Adrenal gland (tissue), 12 donors: ENCODE data around the gene IFT88. TPM values are rescaled to one million over a fixed set of nuclear protein-coding genes. Genes with fewer than 3 reads are reported as not detected.

Experiments
- DNase-seq, 7 donors: peaks; one replicate each; pipeline ENCODE4 v3.0.0-alpha.2; 2019 to 2020
- H3K27ac ChIP-seq, 5 donors: fragments of 200-600 bp; sonication (generic) in 4 of 5; 1 replicate in 3 of 5; 2 replicates in 2 of 5; pipeline versions ENCODE4 v1.5.1 to v1.8.0; 2016 to 2020; ENCODE audit warnings: mild to moderate bottlenecking in 1 of 5
- H3K27me3 ChIP-seq: fragments of 200-600 bp; 2 replicates; pipeline ENCODE4 v1.8.0; 2021
- H3K36me3 ChIP-seq, 2 donors: fragments of 200-600 bp; replicated peaks in 1 of 2; 1 replicate in 1 of 2; 2 replicates in 1 of 2; pipeline versions ENCODE4 v1.5.1 to v1.8.0; 2018 to 2022
- H3K4me1 ChIP-seq, 2 donors: fragments of 200-600 bp; replicated peaks in 1 of 2; 1 replicate in 1 of 2; 2 replicates in 1 of 2; pipeline versions ENCODE4 v1.5.1 to v1.8.0; 2018 to 2021
- H3K4me3 ChIP-seq, 4 donors: fragments of 200-600 bp; sonication (generic) in 3 of 4; one replicate each; pipeline ENCODE4 v1.5.1; 2016 to 2018
- H3K9me3 ChIP-seq, 3 donors: fragments of 200-600 bp; sonication (generic) in 1 of 3; replicated peaks in 1 of 3; 1 replicate in 2 of 3; 2 replicates in 1 of 3; pipeline versions ENCODE4 v1.5.1 to v1.8.0; 2016 to 2021
- POLR2A ChIP-seq, 2 donors: fragments of 450-650 bp; IDR thresholded peaks; one replicate each; pipeline ENCODE4 v1.6.1; 2017; ENCODE audit warnings: antibody characterized with exemption in 2 of 2, mild to moderate bottlenecking in 2 of 2, moderate library complexity in 1 of 2
- WGBS, 4 donors: extraction: QIAGEN DNeasy Blood & Tissue Kit in 2 of 4; methylation state at CpG; one replicate each; pipeline versions ENCODE4 v1.1.5 to v1.1.7; 2013 to 2017; 5-methylcytosine and 5-hydroxymethylcytosine counted together
- intact Hi-C, 2 donors: fragments of 100-400 bp; cut with DNase I; formaldehyde crosslinking; loops; one replicate each; pipeline versions ENCODE4 v1.14.1 to v1.15.0; 2022 to 2023
- polyA plus RNA-seq, 3 donors: library from polyadenylated mRNA; stranded (reverse); fragments of 200-250 nt in 2 of 3; fragments of 350-450 nt in 1 of 3; fragmentation: Illumina TruSeq in 1 of 3; extraction: RNeasy Lipid Tissue Mini Kit (QIAGEN cat#74804) in 1 of 3; gene quantifications; one replicate each; pipeline ENCODE4 v1.2.3, GENCODE V29; 2013 to 2014
- total RNA-seq, 9 donors: library from RNA; depleted of rRNA in 4 of 9; stranded (reverse); fragments of >200 nt in 4 of 9; fragments of 120-200 nt in 1 of 9; fragmentation: NEBNext Ultra II Directional in 1 of 9; extraction: Animal tissue kit (Norgen Biotek cat#: 25700) in 1 of 9; gene quantifications; one replicate each; pipeline versions ENCODE4 v1.1.0 to v1.2.4, GENCODE V29; 2013 to 2023
- TF ChIP-seq, protein P1 (sequence below), 6 experiments: fragments of 450-650 bp in 4 of 6; fragments of 200-600 bp in 2 of 6; sonication (generic) in 1 of 6; IDR thresholded peaks; 1 replicate in 5 of 6; 2 replicates in 1 of 6; pipeline versions ENCODE4 v1.5.1 to v1.8.0; 2016 to 2021; ENCODE audit warnings: antibody characterized with exemption in 6 of 6, mild to moderate bottlenecking in 2 of 6, moderate library complexity in 1 of 6
- donor health status: healthy with polysubstance abuse.
- donor health status: Bipolar disorder and iron deficiency.
- donor health status: DM: yes; HTN: yes; CAD: no.
- donor health status: DM: no; HTN: no; CAD: no.
- donor health status: DM: no; HTN: no; CAD: no.
- donor health status: DM: yes; HTN: yes; CAD: no.

Gene IFT88
- total and polyA plus RNA-seq, 12 donors = 7.0 to 22.9 (median 15.2) TPM

DNA sequence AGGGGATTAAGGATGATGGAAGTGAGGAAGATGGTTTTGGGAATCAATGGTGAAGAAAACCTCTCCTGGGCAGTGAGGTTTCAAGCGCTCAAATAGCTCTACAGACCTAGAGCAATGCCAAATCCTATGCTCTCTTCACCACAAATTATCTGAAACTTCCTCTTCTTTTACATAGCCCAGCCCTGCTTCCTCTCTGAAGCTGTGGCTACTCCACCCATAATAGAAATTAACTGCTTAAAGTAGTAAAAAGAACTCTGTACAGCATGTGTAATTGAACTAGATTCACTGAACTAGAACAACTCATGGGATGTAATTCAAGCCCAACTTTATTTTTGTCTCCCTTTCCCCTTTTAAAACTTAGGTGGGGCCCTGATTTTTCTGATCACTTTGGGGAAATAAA is 20.4 kb upstream of the IFT88 start:
- H3K4me1 ChIP-seq = no peaks in the 10 kb centered on the region
- no peaks in the 10 kb centered on the region for H3K27me3 ChIP-seq
- no peak for DNase-seq
- WGBS, 4 donors = 68 to 72% (median 71%) methylated on average over 1 of the region's 1 CpG
- no peaks in the 10 kb centered on the region for H3K36me3 ChIP-seq
- H3K27ac ChIP-seq = no peak overlapping the region
- intact Hi-C loops = no loop called here
- H3K4me3 ChIP-seq = no peak overlapping the region
- no peaks in the 10 kb centered on the region for H3K9me3 ChIP-seq
- no peak for TF ChIP-seq POLR2A (IDR thresholded peaks at IDR 0.05)
- TF ChIP-seq, protein P1, sequence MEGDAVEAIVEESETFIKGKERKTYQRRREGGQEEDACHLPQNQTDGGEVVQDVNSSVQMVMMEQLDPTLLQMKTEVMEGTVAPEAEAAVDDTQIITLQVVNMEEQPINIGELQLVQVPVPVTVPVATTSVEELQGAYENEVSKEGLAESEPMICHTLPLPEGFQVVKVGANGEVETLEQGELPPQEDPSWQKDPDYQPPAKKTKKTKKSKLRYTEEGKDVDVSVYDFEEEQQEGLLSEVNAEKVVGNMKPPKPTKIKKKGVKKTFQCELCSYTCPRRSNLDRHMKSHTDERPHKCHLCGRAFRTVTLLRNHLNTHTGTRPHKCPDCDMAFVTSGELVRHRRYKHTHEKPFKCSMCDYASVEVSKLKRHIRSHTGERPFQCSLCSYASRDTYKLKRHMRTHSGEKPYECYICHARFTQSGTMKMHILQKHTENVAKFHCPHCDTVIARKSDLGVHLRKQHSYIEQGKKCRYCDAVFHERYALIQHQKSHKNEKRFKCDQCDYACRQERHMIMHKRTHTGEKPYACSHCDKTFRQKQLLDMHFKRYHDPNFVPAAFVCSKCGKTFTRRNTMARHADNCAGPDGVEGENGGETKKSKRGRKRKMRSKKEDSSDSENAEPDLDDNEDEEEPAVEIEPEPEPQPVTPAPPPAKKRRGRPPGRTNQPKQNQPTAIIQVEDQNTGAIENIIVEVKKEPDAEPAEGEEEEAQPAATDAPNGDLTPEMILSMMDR (IDR thresholded peaks at IDR 0.05) = no peak

DNA sequence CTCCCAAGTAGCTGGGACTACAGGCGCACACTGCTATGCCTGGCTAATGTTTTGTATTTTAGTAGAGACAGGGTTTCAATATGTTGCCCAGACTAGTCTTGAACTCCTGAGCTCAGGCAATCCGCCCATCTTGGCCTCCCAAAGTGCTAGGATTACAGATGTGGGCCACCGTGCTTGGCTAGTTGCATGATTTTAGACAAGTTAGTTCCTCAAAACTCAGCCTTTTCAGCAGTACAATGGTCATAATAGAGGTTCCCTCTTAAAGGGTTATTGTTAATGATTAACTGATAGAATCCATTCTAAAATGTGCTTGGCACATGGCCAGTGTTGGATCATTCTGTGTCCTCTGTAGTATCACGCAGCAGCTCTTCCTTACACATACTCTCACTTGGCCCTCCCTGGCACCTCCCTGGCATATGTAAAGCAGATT is 19.5 kb upstream of the IFT88 start:
- H3K9me3 ChIP-seq = no peaks in the 10 kb centered on the region
- intact Hi-C loops = no loop called here
- no peaks in the 10 kb centered on the region for H3K4me1 ChIP-seq
- no peak overlapping the region for H3K4me3 ChIP-seq
- H3K36me3 ChIP-seq = no peaks in the 10 kb centered on the region
- no peaks in the 10 kb centered on the region for H3K27me3 ChIP-seq
- WGBS, 4 donors = 82 to 87% (median 84%) methylated on average over 4 of the region's 4 CpGs
- no peak for DNase-seq
- TF ChIP-seq, protein P1 (IDR thresholded peaks at IDR 0.05) = no peak
- no peak for TF ChIP-seq POLR2A (IDR thresholded peaks at IDR 0.05)
- no peak overlapping the region for H3K27ac ChIP-seq

DNA sequence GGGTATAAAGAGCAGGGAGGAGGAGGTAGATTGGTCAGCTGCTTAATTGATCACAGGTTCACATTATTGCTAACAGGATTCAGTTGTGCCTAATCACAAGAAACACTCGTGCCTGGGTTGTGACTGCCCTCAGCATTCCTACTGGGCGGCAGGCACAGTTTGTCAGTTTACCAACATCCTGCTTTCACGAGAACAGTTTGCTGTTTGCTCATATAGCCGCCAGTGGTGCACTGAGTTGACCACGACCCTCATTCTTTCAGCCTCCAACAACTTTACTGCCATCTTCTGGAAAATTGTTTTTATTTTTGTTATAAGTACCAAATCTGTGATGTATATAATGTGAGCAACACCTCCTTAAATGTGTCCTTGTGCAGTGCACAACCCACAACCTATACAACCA is 16.2 kb upstream of the IFT88 start:
- no peaks in the 10 kb centered on the region for H3K9me3 ChIP-seq
- 53 to 75% (median 62%) methylated on average over 5 of the region's 5 CpGs for WGBS, 4 donors
- DNase-seq = no peak
- no peaks in the 10 kb centered on the region for H3K36me3 ChIP-seq
- no peak overlapping the region for H3K4me3 ChIP-seq
- no peaks in the 10 kb centered on the region for H3K4me1 ChIP-seq
- intact Hi-C loops = no loop called here
- no peak for TF ChIP-seq POLR2A (IDR thresholded peaks at IDR 0.05)
- TF ChIP-seq, protein P1 (IDR thresholded peaks at IDR 0.05) = no peak
- no peaks in the 10 kb centered on the region for H3K27me3 ChIP-seq
- H3K27ac ChIP-seq = no peak overlapping the region

DNA sequence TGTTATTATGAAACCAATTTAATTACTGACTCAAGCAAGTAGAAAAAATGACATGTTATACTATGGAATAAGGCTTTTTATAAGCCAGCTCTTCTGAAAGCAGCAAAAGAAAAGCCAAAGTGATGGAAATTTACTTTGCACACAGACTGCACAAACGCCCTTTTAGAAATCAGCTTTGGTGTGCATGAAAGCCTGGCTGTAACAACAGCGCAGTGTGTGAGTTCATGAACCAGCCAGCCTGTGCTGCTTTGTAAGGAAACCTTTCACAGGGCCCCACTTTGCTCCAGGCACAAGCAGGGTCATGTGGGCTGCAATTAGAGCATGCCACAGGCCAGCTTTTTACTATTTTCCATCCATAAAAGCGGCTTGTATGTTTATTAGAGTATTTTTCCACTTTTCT is 13.6 kb upstream of the IFT88 start:
- no peaks in the 10 kb centered on the region for H3K27me3 ChIP-seq
- DNase-seq = peak in 1 of 7 donors; percentile 61
- H3K36me3 ChIP-seq = no peaks in the 10 kb centered on the region
- no peaks in the 10 kb centered on the region for H3K9me3 ChIP-seq
- WGBS, 4 donors = 60 to 72% (median 63%) methylated on average over 3 of the region's 3 CpGs
- no peak overlapping the region for H3K4me3 ChIP-seq
- H3K27ac ChIP-seq = no peak overlapping the region
- no peaks in the 10 kb centered on the region for H3K4me1 ChIP-seq
- TF ChIP-seq, protein P1 (IDR thresholded peaks at IDR 0.05) = no peak
- no peak for TF ChIP-seq POLR2A (IDR thresholded peaks at IDR 0.05)
- intact Hi-C loops = no loop called here
